ENCODE data around the gene PSMF1. TPM values are rescaled to one million over a fixed set of nuclear protein-coding genes. Genes with fewer than 3 reads are reported as not detected.

Gene PSMF1, protein sequence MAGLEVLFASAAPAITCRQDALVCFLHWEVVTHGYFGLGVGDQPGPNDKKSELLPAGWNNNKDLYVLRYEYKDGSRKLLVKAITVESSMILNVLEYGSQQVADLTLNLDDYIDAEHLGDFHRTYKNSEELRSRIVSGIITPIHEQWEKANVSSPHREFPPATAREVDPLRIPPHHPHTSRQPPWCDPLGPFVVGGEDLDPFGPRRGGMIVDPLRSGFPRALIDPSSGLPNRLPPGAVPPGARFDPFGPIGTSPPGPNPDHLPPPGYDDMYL
- total RNA-seq, result 119 TPM
- long read RNA-seq, full-length matches to known transcripts, result 147 of 188 reads
- long read RNA-seq, partial matches to known transcripts, result 24 of 188 reads
- long read RNA-seq, other reads (novel, unspliced or antisense), result 17 of 188 reads

DNA sequence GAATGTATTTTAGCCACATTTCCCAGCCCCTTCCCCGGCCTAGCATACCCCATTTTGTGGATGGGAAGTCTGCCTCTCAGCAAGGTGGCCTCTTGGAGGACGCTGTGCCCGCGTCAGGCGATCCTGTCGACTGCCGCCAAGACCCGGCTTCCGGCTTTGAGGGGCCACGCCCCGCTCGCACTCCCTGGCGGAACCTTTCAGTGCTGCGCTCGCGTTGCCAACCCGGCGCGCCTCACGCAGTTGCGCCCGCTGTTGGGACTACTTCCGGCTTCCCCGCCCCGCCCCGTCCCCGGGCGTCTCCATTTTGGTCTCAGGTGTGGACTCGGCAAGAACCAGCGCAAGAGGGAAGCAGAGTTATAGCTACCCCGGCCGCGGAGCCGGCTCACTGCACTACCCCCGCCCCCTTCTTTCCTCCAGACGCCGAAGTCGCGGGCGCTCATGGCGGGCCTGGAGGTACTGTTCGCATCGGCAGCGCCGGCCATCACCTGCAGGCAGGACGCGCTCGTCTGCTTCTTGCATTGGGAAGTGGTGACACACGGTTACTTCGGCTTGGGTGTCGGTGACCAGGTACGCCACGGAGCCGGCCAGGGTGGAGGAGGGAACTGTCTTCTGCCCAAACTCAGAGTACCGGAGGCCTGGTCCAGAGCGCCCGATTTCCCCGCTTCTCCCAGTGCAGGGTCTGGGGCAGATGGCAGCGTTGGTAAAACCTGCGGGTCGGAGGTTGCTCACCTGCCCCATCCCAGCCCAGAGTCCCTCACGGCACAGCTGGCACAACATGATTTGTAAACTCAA lies at the start of gene PSMF1:
Gene PSMF1 (plus strand): TSS at position 267 of the 792 bp plus-strand sequence. CDS start 172 bp downstream, at position 439.
- DNase-seq (ENCODE audit: low spot score), result peak; percentile 97
- intact Hi-C loops (cut with DNase I), result loop anchor here (2.0 to 10.0 kb wide), 2 partner anchors 96 to 348 kb away; partner anchors contain the start of gene NSFL1C

DNA sequence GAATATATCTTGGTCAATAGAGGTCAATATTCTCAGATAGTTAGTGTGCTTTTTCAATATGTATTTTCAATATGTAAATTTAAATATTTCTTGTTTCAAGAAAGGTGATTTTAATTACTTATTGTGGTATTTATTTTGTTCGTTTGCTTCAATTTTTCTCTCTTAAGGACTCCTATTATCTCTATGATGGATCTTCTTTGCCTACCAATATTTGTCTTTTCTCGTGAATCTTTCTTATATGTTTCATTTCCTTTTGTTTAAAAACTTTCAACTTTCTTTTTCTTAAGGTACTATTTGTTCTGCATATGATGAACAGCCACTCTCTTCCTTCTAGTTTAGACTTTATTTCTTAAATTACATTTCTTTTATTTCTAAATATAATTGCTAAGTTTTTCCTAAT lies 46.1 kb upstream of the PSMF1 start:
- intact Hi-C loops (cut with DNase I), result no loop called here
- no peak for DNase-seq (ENCODE audit: low spot score)

DNA sequence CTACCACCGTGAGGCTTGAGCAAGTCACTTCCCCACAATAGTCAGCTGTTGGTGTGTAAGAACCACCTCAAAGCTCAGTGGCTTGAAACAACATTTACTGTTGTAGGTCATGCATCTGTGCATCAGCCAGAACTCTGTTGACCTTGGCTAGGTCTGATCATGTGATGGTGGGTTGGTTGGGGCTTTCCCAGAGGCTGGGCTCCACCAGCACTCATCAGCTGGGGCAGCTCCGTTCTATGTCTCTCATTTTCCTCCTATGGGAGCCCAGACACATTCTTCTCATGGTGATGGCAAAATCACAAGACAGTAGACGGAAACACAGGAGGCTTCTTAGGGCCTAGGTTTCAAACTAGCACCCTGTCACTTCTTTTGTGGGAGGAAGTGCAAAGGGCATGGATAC lies 42.8 kb upstream of the PSMF1 start:
- intact Hi-C loops (cut with DNase I), result no loop called here
- DNase-seq (ENCODE audit: low spot score), result no peak

DNA sequence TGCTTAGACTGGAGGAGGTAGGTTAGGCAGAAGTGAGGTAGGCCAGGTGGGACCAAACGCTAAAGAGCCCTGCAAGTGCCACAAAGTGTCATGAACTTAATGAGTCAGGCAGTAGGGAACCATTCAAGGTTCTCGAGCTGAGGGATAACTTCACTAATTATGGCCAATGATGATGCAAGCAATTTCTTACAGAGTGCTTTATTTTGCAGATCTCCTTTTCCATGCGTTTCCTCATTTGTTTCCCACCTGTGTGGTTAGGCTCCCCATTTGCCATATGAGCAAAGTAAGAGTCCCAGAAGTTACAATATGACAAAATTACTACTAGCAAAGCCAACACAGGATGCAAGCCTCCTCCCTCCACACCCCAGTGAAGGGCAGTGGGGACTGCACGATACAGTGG lies 36.5 kb upstream of the PSMF1 start:
- no peak for DNase-seq (ENCODE audit: low spot score)
- intact Hi-C loops (cut with DNase I), result no loop called here

DNA sequence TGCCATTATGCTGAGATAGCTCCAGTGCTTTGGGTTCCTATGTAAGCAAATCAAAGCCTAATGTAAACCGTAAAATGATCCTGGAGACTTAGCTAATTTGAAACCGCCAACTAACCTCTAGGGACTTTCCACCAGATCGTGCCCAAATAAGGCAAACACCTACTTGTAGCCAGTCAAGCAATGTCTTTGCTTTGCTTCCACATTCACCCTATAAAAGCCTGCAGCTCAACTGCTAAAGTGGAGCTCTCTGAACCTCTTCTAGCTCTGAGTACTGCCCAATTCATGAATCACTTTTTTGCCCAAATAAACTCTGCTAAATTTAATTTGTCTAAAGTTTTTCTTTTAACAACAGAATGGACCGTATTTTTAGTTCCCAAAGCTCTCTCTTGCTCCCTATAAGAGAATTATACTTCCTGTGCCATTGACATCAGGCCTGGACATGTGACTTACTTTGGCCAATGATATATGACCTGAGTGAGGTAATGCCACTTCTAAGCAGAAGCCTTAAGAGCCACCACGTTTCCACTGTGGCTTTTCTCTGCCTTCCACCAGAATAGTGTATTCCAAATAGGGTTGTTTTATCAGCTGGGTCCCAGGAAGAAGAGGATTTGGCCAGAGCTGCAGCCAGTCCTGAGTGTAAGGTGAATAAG lies 34.8 kb upstream of the PSMF1 start:
- intact Hi-C loops (cut with DNase I), result no loop called here
- DNase-seq (ENCODE audit: low spot score), result no peak

DNA sequence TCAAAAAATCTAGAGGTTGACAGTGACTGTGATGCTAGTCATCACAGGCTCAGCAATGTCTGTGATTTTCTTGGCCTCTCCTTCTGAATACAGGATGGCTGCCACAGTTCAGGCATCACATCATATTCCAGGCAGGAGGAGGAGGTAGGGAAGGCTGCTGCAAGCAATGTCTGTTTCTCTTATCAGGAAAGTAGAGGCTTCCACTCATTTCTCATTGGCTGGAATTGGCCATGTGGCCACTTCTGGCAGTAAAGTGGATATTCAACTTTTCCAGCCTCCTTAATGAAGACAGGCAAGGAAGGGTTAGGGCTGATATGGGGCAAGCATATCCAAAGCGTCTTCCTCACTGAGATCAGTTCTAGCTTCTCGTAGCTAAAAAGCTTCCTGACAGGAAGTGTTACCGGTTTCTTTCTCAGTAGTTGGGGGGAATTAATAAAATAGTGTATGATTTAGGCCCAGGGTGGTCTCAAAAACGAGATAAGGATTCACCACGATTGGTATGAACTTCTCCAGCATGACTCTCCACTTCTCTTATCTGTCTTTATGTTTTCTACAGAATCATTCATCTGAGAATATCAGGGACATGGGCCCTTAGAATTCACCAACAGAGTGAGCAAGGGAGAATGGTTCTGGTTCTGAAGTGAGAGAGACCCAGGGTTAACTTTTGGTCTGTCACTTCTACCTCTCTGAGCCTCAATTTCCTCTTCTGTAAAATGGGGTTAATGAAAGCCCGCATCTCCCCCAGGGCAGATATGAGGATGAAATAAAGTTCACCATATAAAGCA lies 32.7 kb upstream of the PSMF1 start:
- no peak for DNase-seq (ENCODE audit: low spot score)
- intact Hi-C loops (cut with DNase I), result no loop called here

DNA sequence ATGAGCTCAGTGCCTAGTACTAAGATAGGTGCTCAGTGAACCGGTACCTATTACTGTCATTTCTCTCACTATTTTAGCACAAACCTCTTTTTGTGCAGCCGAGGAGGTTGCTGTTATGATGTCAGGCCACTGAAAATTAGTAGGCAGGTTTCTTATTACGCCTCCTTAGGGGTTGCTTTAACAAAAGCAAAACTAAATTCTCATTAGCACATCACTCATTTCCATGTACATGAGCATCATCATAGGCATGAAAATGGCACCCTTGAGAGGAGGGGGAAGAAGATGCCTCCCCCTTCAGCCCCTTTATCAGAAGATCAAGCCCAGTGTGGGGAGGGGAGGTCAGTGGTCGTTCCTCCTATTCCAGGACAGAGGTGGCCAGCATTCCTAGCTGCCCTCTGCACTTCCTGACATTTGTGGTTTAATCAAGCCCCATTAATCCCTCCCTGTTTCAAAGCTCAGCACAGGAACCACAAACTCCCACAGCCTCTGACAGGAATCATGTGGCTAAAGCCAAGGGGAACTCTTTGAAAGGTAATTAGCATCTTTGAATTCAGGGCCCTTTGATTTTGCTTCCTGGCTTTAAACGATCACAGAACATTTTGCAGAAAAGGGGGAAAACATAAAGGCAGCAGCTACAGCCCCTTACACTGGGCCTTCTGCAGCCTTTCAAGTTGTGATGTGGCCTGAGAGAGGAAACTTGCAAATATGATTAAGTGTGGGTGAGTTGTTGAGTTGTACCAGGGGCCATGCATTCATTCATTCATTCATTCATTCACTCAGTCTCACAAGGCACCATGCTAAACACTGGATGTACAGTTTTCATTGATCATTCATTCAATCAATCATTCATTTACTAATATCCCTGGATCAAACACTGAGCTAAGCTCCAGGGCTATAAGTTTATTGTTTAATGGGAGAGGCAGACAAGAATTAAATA lies 31.9 kb upstream of the PSMF1 start:
- intact Hi-C loops (cut with DNase I), result no loop called here
- no peak for DNase-seq (ENCODE audit: low spot score)

DNA sequence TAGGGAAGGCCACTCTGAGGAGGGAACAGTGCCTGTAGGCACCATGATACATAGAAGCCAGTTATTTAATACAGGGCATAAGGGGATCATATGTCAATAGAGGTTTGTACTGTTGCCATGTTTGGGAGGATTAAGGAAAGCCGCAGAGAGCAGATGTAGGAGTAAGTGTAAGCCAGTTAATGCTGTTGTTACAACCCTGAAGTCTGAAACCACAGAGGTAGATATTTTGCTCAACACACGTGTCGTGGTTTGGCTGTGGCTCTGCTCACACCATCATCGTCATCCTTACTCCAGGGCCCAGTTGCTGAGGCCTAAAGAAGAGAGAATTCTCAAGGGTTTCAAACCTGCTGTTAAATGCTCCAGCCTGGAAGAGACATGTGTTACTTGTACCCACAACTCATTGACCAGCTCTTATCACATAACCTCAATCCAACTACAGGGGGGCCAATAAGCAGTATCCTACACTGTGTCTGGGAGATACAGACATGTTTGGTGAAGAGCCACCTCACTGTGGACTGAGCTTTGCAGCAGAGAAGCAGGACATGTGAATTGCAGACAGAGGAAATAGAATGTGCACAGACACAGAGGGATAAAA lies 31.0 kb upstream of the PSMF1 start:
- intact Hi-C loops (cut with DNase I), result no loop called here
- no peak for DNase-seq (ENCODE audit: low spot score)

DNA sequence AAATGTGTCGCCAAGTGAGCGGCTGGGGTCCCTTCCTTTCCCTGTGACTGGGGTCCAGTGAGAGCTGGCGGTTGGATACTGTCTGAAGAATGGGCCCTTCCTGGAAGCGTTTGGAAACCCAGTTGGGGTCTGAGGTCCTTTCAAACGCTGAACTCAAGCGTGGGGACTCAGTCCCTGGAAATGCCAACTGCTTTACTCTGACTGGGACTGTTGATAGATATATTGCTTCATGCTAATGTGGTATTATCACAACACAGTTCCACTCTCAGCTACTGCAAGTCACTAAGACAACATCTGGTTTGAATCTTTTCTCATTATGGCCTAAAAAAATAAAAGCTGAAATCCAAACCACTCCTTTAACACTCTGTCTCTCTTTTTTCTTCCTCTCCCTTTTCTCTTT lies 23.7 kb upstream of the PSMF1 start:
- intact Hi-C loops (cut with DNase I), result no loop called here
- DNase-seq (ENCODE audit: low spot score), result no peak

DNA sequence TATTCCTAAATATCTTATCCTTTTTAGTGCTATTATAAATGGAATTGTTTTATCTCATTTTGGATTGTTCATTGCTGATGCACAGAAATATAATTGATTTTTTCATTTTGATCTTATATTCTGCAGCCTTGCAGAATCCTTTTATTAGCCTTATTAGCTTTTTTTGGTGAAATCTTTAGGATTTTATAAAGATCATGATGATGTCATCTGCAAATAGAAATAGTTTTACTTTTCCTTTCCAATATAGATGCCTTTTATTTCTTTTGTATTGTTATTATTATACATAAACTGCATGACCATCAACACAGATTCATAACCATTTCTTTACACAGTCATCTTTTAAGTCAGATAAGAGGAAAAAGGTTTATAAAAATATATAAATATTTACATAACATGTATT lies 16.9 kb upstream of the PSMF1 start:
- intact Hi-C loops (cut with DNase I), result loop anchor here (10.0 kb wide), 2 partner anchors 147 to 287 kb away; no protein-coding TSS in a partner anchor

DNA sequence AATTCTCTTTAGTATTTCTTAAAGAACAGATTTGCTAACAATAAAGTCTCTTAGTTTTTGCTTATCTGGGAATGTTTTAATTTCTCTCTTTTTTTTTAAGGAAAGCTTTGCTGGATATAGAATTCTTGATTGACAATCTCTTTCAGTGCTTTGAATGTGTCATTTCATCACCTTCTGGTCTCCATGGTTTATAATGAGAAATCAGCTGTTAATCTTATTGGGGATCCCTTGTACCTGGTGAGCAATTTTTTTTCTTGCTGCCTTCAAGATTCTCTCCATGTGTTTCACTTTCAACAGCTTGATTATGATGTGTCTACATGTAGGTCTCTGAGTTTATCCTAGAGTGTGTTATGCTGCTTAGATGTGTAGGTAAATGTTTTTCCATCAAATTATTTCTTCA lies 16.4 kb upstream of the PSMF1 start:
- DNase-seq (ENCODE audit: low spot score), result no peak
- intact Hi-C loops (cut with DNase I), result loop anchor here (10.0 kb wide), 2 partner anchors 147 to 287 kb away; no protein-coding TSS in a partner anchor

More for the DNA sequence above, 16.9 kb upstream of the PSMF1 start:
- no peak for DNase-seq (ENCODE audit: low spot score)

DNA sequence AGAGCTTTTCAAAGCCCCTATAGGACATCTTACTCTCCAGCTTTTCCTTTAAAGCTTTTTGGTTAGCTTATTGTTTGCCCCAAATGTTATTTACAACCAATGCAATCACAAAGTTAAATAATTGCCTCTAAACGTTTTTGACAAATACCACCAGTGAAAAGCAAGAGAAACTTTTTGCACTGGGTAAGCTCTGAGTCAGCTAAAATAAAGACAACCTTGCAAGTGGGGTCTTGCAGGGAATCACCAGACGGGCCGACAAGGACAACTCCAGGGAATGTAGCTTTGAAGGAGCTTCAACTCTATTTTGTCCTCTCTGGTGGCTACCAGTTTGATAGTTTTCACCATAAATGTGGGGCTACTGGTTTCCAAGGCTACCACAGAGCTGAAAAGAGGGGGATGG lies 14.7 kb upstream of the PSMF1 start:
- DNase-seq (ENCODE audit: low spot score), result no peak
- intact Hi-C loops (cut with DNase I), result loop anchor here (10.0 kb wide), 2 partner anchors 149 to 289 kb away; no protein-coding TSS in a partner anchor

DNA sequence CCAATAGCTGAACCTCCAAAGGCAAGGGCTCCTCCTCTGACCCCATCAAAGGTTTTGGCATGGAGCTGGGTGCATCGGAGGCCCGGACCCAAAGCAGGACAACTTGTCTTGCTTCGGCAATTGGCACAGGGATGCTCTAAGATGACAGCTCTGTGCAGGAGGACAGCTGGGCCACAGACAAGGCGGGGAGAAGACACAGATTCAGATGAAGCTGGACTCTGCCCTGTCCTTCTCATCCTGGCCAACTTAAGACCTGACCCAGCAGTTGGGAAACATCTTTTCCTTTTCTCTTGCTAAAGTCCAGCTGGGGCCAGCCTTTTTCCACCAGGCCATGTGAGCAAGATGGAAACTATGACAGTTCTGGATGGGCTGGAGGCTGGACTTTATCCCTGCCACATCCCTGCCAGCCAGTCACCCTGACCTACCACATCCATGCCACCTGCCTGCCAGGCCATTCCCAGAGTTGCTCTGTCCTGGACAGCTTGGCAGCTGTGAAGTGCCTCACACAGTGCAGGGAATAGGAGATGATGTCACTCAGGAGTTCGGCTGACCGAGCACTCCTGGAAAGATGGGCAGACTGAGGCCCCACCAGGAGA lies 12.7 kb upstream of the PSMF1 start:
- intact Hi-C loops (cut with DNase I), result loop anchor here (10.0 kb wide), 2 partner anchors 151 to 291 kb away; no protein-coding TSS in a partner anchor
- no peak for DNase-seq (ENCODE audit: low spot score)

DNA sequence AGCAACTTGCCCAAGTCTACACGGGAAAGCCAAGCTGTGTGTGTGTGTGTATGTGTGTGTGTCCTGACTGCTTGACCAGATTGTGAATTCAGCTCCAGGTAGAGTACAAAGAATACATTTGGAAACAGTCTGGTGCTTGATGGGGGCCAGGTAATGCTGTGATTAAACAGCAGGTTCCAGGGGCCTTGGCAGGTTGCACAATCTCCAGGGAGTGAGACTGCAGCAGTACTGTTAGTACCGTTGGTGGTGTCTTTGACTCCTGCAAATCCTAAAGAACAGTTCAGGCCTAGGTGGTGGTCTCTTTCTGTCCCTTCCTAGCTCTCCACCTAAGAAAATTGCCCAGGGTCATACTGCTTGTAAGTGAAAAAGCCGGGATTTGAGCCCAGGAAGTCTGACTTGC lies 11.2 kb upstream of the PSMF1 start:
- no peak for DNase-seq (ENCODE audit: low spot score)
- intact Hi-C loops (cut with DNase I), result loop anchor here (10.0 kb wide), 2 partner anchors 152 to 292 kb away; no protein-coding TSS in a partner anchor

DNA sequence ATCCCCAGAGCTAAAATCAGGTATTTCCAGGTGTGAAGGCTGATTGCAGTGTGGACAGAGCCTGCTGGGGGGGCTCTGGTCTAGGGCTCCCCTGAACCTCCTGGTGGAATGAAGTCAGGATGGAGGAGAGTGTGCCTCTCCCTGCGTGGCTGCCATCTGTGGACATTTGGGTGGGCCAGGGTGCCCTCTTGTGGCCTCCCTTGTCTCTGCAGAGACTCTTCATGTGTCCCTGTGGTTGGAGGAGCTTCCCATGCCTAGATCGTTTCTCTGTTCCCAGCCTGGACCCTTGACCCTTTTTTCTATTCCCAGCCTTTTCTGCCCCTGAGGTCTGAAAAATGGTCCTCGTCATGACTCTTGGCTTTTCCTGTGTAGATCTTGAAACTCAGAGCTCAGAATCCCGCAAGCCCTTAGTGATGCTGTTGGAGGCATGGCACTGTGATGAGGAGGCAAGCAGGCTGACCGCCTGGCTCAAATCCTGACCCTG lies 9.9 kb upstream of the PSMF1 start:
- DNase-seq (ENCODE audit: low spot score), result no peak
- intact Hi-C loops (cut with DNase I), result loop anchor here (10.0 kb wide), 2 partner anchors 154 to 294 kb away; no protein-coding TSS in a partner anchor

DNA sequence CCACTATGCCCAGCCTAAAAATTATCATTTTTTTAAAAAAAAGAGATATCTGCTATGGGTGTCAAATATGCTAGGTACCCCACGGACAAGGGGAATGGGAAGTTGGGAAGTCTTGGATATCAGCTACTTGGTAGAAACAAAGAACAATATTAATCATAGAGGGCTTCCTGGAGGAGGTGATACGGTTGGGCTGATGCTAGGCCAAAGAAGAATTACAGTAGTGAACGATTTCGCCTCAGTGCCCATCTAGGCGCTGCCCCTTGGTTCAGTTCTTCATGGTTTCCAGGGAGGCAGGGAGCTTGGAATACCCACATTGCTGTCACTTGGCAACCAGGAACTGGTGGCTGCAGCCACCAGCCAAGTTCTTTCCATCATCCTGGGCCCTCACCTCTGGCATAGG lies 5.5 kb upstream of the PSMF1 start:
- intact Hi-C loops (cut with DNase I), result loop anchor here (10.0 kb wide), 1 partner anchor 102 kb away; no protein-coding TSS in a partner anchor
- no peak for DNase-seq (ENCODE audit: low spot score)

DNA sequence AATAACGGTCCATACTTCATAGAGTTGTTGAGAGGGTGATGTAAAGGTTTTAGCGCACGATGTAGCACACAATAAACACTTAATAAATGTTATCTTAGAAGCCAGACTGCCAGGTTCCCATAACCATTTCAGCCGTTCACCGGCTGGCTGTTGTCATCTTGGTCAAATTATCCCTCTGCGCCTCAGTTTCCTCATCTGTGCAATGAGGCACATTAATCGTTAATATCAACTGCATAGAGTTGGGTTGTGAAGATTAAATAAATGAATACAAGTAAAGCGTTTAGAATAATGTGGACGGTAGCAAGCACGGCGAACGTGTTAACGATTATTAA lies 432 bp upstream of the PSMF1 start:
- DNase-seq (ENCODE audit: low spot score), result no peak
- intact Hi-C loops (cut with DNase I), result loop anchor here (2.0 to 10.0 kb wide), 2 partner anchors 97 to 349 kb away; partner anchors contain the start of gene NSFL1C

All from cardiac septum (tissue), 1 donor.